Stimulated activated CD8-positive, alpha-beta memory T cell treated with anti-CD3 and anti-CD28 coated beads, Interleukin-4, amount 100 ng/mL, for 1 hour (primary cell): ENCODE data around the gene UBA6.
A peak's percentile ranks its signal among the peaks of the same experiment; 100 is the strongest.
"Not testable (repeated sequence)": the region's sequence is repeated elsewhere in the genome, so short reads cannot be mapped to it uniquely, and the experiment has no call there.

ENCODE experiments used
- DNase-seq, 2 donors: peaks; one replicate each; pipeline ENCODE4 v3.0.0-alpha.2; 2020; ENCODE audit warnings: low read depth in 2 of 2, low spot score in 1 of 2

UBA6 gene

GRCh38 chr4:67700738-67701516 is at the start of gene UBA6:
Gene UBA6, minus strand, starts transcription at chr4:67701155. Its CDS starts 36 bp downstream, at chr4:67701119.
- DNase-seq = peak; percentile 89 to 91

- no peak for DNase-seq
These were observed 49.7 kb upstream of the UBA6 start for GRCh38 chr4:67750691-67751090.

GRCh38 chr4:67749286-67749685 is 48.3 kb upstream of the UBA6 start:
- DNase-seq = no peak

GRCh38 chr4:67746797-67747495 is 46.0 kb upstream of the UBA6 start:
- DNase-seq = no peak

- no peak for DNase-seq
These were observed 43.8 kb upstream of the UBA6 start for GRCh38 chr4:67744561-67745283.

- DNase-seq = no peak
These were observed 42.2 kb upstream of the UBA6 start for GRCh38 chr4:67743194-67743593.

- no peak for DNase-seq
These were observed 35.3 kb upstream of the UBA6 start for GRCh38 chr4:67736262-67736661.

- DNase-seq = no peak
These were observed 34.4 kb upstream of the UBA6 start for GRCh38 chr4:67735325-67735724.

- not testable (repeated sequence) for DNase-seq
These were observed 29.6 kb upstream of the UBA6 start for GRCh38 chr4:67730511-67730910.

- DNase-seq = no peak
These were observed 26.3 kb upstream of the UBA6 start for GRCh38 chr4:67727124-67727850.

GRCh38 chr4:67725981-67726380 is 25.0 kb upstream of the UBA6 start:
- DNase-seq = no peak

GRCh38 chr4:67725132-67725531 is 24.2 kb upstream of the UBA6 start:
- DNase-seq = no peak

- no peak for DNase-seq
These were observed 23.0 kb upstream of the UBA6 start for GRCh38 chr4:67723949-67724348.

- DNase-seq = no peak
These were observed 22.4 kb upstream of the UBA6 start for GRCh38 chr4:67723341-67723740.

- no peak for DNase-seq
These were observed 21.0 kb upstream of the UBA6 start for GRCh38 chr4:67721770-67722597.

- DNase-seq = no peak
These were observed 20.4 kb upstream of the UBA6 start for GRCh38 chr4:67721315-67721769.

GRCh38 chr4:67719953-67720617 is 19.1 kb upstream of the UBA6 start:
- DNase-seq = no peak

GRCh38 chr4:67718848-67719247 is 17.9 kb upstream of the UBA6 start:
- DNase-seq = no peak

- no peak for DNase-seq
These were observed 16.6 kb upstream of the UBA6 start for GRCh38 chr4:67717586-67717985.

GRCh38 chr4:67714955-67715354 is 14.0 kb upstream of the UBA6 start:
- DNase-seq = no peak
